ENCODE data around the gene THUMPD2.
"Not testable (repeated sequence)": the region's sequence is repeated elsewhere in the genome, so short reads cannot be mapped to it uniquely, and the experiment has no call there.

THUMPD2 gene

GRCh38 chr2:39743269-39743776, 35.7 kb downstream of the THUMPD2 start:
- DNase-seq, result no peak

GRCh38 chr2:39741871-39742270, 37.2 kb downstream of the THUMPD2 start:
- no peak for DNase-seq

- no peak for DNase-seq
Measured at GRCh38 chr2:39739386-39739785, 39.7 kb downstream of the THUMPD2 start.

- DNase-seq, result no peak
Measured at GRCh38 chr2:39738936-39739335, 40.1 kb downstream of the THUMPD2 start.

- no peak for DNase-seq
Measured at GRCh38 chr2:39737661-39738060, 41.4 kb downstream of the THUMPD2 start.

- DNase-seq, result no peak
Measured at GRCh38 chr2:39736640-39737039, 42.4 kb downstream of the THUMPD2 start.

- no peak for DNase-seq
Measured at GRCh38 chr2:39735648-39736047, 43.4 kb downstream of the THUMPD2 start.

- DNase-seq, result no peak
Measured at GRCh38 chr2:39734445-39734844, 44.6 kb downstream of the THUMPD2 start.

GRCh38 chr2:39733070-39733674, 45.9 kb downstream of the THUMPD2 start:
- no peak for DNase-seq

- no peak for DNase-seq
Measured at GRCh38 chr2:39732482-39732881, 46.6 kb downstream of the THUMPD2 start.

- no peak for DNase-seq
Measured at GRCh38 chr2:39731546-39731945, 47.5 kb downstream of the THUMPD2 start.

GRCh38 chr2:39730685-39731302, 48.3 kb downstream of the THUMPD2 start:
- peak; percentile 72 for DNase-seq

GRCh38 chr2:39730276-39730675, 48.8 kb downstream of the THUMPD2 start:
- DNase-seq, result no peak

- no peak for DNase-seq
Measured at GRCh38 chr2:39728941-39729351, 50.1 kb downstream of the THUMPD2 start.

- DNase-seq, result not testable (repeated sequence)
Measured at GRCh38 chr2:39728085-39728484, 51.0 kb downstream of the THUMPD2 start.

- DNase-seq, result no peak
Measured at GRCh38 chr2:39725401-39725800, 53.7 kb downstream of the THUMPD2 start.

GRCh38 chr2:39724828-39725144, 54.3 kb downstream of the THUMPD2 start:
- no peak for DNase-seq

- no peak for DNase-seq
Measured at GRCh38 chr2:39723946-39724827, 54.9 kb downstream of the THUMPD2 start.

- DNase-seq, result no peak
Measured at GRCh38 chr2:39723497-39723896, 55.6 kb downstream of the THUMPD2 start.

- DNase-seq, result no peak
Measured at GRCh38 chr2:39720970-39721369, 58.1 kb downstream of the THUMPD2 start.

GRCh38 chr2:39719317-39719716, 59.7 kb downstream of the THUMPD2 start:
- no peak for DNase-seq

- no peak for DNase-seq
Measured at GRCh38 chr2:39718483-39718882, 60.6 kb downstream of the THUMPD2 start.

GRCh38 chr2:39717067-39717466, 62.0 kb downstream of the THUMPD2 start:
- no peak for DNase-seq

- DNase-seq, result no peak
Measured at GRCh38 chr2:39715822-39716221, 63.2 kb downstream of the THUMPD2 start.

Measured in NCI-H510A treated with DMSO at 0.1 percent for 48 hours (cell line).